ENCODE measurements around the gene SV2C.
"Not testable (repeated sequence)": the region's sequence is repeated elsewhere in the genome, so short reads cannot be mapped to it uniquely, and the experiment has no call there.

Gene SV2C

DNA sequence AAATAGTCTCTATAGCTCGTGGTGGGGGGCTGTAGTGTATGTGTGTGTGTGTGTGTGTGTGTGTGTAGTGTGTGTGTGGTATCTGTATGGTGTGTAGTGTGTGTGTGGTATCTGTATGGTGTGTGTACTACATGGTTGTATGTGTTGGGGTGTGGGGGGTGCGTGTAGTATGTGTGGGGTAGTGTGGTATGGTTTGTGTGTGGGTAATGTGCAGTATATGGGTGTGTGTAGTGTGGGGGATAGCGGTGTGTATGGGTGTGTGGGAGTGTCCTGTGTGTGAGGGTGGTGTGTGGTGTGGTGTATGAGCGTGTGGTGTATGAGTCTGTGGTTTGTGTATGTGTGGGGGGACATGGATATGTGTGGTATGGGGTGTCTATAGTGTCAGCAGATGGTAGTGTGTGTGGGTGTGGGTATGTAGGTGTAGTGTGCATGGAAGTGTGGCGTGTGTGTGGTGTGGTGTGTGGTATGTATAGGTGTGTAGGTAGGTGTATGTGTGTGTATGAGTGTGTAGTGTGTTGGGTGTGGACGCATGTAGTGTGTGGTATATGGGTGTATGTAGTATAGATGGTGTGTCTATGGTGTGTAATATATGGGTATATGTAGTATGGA lies 174.1 kb downstream of the SV2C start:
- no peak for DNase-seq

DNA sequence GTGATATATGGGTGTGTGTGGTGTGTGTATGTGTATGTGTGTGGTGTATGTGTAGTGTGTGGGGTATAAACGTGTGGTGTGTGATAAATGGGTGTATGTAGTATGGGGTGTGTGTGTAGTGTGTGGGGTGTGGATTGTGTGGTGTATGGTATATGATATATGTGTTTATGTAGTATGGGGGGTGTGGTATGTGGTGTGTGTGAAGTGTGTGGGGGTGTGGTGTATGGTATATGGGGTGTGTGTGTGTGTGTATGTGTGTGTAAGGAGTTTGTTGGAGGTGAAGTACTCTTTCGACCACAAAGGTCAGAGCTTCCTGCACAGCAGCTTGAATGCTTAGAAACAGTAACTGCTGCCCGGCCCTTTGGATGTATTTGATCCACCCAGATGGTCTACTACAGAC lies 174.7 kb downstream of the SV2C start:
- no peak for DNase-seq

DNA sequence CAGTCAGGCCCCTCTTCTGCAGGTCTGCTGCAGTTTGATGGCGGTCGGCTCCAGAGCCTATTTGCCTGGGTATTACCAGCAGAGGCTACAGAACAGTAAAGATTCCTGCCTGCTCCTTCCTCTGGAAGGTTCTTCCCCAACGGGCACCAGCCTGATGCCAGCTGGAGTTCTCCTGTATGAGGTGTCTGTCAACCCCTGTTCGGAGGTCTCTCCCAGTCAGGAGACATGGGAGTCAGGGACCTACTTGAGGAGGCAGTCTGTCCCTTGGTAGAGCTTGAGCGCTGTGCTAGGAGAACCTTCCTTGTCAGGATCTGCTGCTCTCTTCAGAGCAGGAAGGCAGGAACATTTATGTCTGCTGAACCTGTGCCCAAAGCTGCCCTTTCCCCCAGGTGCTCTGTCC lies 181.5 kb downstream of the SV2C start:
- no peak for DNase-seq

DNA sequence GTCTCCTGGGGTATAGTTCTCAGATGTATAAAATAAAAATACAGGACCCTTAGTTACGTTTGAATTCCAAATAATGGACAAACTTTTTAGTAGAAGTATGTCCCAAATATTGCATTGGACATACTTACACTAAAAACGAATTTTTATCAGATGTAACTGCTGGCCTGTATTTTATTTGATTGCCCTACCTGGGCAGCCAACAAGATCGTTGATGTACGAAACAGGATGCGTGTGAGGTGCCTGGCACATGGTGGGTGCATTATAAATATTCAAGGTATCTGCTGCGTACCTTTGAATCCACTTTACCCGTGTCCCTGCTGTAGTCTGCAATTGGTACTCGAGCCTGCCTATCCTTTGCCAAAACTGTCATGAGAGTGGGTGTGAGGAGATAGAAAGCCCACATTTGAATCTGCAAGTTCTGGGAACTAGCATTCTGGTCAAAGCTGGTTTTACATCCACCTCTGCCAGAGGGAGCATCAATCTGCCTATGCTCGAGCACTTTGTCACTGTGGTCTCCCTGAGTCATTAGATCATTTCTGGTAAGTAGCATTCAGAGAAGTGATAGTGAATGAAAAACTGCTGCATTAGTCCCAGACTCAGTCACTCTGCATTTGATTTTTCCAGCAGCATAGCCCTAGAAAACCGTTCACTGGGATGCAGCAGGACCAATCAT lies 186.2 kb downstream of the SV2C start:
- peak in 1 of 2 donors; percentile 53 for DNase-seq

DNA sequence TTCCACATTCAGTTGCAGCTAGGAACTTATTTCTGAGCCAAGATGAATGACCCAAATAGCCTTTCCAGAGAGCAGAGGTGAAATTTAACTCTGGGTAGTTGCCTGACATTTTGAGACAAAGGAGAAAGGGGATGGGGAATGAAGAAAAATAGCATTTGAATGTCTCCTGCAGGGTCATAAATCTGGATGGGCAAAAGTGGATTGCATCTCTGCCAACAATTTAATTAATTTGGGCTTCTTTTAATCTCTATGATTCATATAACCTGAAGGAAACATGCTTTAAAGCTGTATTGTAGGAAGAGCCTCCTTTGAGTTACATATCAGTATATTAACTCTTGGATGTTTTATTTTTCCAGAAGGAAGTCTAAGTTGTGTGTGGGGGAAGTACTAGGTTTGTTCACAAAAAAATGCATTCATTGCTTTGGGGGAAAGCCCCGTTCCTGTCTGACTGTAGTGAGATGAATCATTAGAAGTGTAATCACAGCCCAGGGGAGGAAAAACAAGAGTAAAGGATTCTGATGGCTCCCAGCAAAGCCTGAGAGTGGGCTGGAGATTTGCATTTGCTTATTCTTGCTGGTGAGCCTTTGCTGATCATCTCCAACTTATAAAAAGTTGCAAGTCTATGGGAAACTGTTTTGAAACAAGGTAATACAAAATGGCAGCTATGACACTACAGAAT lies 186.9 kb downstream of the SV2C start:
- DNase-seq, result peak in 1 of 2 donors; percentile 51

DNA sequence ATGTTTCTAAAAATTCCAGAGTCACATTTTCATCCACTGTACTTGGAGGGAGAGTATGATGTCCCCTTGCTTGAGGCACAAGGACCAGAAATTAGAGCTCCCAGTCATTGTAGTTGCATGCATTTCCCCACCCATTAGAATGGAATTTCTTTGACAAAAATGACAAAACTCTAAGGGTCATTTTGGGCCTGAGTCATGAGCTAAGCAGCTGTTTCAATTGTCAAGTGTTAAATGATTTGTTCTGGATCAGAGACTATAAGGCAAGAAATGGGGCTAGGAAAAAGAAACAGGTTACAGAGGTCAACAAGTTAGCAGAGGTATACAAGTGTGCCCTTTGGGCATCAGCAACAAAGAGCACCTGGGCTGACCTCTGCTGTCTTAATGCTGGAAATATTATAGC lies 188.7 kb downstream of the SV2C start:
- no peak for DNase-seq

DNA sequence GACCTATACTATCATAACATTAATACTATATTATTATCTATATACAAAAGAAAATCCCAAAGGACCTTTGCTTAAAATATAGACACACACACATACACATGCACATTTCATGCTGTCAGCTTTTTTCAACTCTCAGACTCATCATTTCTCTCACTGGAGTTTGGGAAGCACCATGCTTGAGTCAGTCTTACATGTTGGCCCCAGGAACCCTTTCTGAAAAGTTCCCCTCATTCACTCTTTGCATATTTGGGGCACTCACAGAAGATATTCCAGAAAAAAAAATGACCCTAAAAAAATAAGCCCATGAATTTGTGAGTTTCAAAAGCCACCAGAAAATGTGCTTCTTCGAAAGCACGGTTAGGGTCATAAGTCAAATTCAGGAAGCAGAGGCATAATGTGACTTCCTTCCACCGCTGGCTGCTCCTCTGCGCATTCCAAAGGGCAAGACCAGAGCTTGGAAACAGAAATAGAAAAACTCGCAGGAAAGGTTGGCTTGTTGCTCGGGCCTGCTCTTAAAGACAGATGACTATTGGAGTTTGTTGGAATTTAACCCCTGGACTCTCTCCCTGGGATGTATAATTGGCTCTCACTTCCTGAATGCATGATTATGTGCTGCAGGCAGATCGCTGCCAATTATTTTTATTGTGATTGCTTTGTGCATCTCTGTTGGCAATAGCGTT lies 190.2 kb downstream of the SV2C start:
- DNase-seq, result peak in 1 of 2 donors; percentile 39

DNA sequence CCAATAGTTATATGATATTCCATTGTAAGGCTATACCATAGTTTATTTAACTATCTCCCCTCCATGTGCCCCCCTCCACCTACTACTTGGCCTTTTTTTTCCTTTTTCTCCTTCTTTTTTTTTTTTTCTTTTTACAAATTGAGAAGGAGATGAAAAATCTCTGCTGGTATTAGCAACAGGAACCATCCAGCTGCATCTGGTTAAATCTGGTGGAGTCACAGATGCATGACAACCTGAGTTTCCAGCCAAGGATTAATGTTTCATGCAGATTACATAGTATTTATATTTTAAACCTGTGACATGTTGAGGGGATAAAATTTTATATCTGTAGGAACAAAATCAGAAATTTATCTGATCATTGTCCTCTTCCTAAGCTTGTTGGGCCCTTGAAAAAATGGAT lies 191.4 kb downstream of the SV2C start:
- no peak for DNase-seq

DNA sequence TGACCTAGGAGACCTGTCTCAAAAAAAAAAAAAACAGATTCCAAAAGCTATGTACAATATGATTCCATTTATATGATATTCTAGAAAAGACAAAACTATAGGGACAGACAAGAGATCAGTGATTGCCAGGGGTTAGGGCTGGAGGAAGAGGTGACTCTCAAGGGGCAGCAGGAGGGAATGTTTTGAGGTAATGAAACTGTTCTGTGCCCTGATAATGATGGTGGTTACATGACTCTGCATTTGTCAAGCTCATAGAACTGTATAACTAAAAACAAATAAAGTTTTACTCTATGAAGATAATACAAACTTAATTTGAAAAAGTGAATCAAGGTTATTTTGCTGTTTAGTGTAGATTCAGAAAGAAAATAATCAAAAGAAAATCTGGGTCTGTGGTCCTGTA lies 194.6 kb downstream of the SV2C start:
- DNase-seq, result no peak

DNA sequence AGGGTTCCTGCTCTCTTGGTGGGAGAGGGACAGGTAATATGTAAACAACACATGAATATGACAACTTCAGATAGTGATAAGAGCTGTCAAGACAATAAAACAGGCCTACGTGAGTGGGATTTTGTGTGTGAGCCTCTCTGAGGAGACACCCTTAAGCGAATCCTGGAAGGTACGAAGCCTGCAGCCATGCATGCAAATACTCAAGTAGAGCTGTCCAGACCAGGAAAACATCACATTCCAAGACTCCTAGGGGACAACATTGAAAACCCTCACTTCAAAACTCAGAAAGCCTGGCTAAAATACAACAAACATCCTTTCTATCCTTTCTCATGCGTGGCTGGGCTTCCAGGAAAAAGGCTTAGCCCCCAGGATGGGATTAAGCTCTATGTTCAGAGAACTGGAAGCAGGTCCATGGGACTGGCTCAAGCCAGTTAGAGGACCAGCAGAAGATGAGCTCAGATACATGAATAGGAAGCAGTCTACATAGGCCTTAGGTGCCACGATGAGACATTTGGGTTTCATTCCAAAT lies 195.1 kb downstream of the SV2C start:
- DNase-seq, result no peak

DNA sequence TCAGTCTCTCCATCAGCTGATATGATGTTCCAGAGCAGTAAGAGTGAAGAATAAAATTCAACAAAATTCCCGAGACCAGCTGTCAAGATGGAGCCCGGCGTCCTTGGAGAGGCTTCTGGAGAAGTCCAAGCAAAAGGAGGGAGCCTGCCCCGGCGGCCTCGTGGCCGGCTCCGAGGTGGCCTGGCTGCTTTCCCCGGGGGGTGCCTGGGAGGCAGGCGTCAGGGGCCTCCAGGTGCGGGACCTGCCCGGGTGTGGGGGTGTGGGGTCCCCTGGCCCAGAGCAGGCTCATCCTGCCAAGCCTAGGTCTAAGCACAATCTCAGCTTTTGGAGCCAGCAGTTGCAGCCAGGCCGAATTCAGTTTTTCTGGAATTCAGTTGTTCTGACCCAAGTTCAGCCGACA lies 197.3 kb downstream of the SV2C start:
- no peak for DNase-seq

DNA sequence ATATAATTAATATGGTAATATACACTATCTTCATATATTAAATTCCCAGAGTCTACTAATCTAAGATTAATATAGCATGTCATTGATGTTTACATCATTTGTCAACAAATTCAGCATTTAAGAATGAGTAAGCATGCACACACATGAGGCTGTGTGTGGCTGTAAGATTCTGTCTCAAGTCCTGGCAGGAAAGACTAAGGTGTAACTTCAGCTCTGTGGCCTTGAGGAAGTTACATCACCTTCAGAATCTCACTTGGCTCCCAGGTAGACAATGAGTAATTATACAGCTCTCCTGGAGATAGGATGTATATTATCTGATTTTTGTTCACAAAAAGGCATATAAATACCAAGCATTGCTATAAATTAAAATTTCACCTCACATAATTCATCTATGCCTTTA lies 200.5 kb downstream of the SV2C start:
- DNase-seq, result no peak

DNA sequence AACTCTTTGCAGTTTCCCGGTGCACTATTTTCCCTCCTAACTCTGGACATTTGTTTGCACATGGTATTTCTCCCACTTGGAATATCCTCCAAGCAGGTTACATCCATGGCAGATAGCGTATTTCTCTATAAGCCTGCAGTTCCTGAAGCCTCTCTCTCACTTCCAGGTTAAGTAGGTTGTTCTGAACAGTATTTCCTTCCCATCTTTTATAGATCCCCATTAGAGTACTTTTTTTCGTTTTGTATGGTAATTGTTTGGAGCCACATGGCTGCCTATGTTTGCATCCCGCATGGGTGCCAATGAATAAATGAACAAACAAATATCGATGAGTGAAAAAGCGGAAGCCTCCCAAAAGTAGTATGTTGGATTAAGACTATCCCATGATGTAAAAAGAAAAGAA lies 206.5 kb downstream of the SV2C start:
- DNase-seq, result no peak

DNA sequence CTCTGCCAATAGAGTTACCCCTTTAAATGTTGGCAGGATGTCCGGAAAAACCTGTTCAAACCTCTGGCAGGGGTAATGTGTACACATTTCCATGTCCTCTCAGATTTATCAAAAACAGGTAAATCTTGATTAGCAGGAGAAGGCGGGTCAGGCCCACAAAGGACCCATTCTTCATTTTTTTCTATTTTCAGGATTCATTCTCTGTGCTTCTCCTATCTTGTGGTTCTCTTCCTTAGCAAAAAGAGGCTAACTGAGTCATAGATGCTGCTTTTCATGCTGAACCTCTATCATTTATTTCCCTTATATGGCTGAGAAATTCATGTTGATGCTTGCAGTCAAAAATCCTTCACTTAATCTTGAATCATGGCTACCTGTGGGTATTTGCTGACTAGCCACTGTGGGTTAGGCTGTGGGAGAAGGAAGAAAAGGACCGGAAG lies 207.2 kb downstream of the SV2C start:
- DNase-seq, result no peak

DNA sequence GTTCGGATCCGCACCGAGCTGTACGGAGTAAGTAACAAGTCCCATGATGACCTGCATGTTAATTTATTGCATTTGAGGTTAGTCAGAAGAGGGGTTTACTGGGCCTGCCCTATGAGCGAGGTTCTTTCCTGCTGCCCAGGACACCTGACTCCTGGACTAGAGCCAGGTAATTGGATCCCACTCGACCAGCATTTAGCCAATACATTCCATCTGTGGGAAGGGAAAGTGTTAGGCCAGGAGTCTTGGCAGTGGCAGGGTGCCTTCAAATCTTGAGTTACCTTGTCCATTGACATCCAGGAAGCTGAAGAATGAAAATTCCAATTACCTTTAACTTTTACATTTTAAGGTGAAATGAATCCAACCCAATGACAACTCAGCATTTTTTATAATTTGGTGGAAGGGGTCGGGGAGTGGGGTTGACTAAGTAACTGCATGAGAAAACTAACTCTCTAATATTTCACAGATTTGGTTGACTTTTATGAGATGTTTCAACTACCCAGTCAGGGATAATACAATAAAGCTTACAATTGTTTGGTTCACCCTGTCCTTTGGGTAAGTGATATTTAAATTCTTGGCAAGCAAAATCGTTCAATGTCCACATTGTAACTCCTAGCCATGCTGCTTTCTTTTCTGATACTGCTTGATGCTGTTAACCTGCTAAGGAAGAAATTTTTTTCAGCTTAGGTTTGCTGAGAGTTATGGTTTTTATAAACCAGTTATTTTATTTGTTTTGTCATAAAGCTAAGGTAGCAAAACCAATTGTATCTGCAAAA lies 208.3 kb downstream of the SV2C start:
- DNase-seq, result no peak

DNA sequence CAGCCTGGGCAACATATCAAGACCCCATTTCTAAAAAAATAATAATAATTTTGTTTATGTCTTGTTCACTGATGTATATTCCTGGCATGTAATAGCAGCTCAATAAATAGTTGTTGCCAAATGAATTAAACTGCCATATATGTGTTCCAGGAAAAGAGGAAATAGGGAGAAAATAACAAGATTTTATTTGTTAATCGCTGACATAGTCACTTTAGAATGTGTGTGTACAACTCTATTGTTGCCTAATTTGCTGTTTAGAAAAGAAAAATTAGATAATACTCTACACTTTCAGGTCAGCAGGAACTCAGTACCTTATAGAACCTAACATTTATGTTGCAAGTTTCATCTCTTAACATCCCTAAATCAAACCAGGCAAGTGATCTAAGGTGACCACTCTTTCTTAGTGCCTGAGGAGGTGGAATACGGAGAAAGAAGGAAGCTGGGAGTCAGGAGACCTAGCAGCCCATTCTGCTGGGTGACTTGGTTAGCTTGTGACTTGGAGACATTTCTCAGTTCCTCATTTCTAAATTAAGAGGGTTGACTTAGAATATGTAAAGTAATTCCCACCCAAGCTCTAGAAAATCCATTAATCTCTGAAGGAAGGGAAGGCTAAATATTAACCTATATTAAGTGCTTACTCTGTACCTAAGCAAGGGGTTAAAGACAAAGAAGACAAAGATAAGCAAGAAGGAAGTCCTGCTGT lies 209.6 kb downstream of the SV2C start:
- peak in 1 of 2 donors; percentile 85 for DNase-seq

DNA sequence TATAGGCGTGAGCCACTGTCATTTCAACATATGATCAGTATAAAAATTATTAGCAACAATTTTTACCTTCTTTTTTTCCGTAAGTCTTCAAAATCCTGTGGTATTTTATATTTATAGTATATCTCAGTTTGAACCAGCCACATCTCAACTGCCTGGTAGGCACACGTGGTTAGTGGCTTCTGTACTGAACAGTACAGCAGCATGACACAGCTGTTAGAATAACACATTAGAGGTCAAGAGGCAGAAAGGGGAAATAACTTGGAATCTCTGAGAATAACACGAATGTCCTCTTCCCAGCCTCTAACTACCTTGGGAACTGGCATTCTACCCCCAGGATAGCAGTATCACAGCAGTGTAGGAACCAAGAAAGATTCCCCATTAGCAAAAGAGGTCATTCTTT lies 211.4 kb downstream of the SV2C start:
- DNase-seq, result peak in 1 of 2 donors; percentile 55

DNA sequence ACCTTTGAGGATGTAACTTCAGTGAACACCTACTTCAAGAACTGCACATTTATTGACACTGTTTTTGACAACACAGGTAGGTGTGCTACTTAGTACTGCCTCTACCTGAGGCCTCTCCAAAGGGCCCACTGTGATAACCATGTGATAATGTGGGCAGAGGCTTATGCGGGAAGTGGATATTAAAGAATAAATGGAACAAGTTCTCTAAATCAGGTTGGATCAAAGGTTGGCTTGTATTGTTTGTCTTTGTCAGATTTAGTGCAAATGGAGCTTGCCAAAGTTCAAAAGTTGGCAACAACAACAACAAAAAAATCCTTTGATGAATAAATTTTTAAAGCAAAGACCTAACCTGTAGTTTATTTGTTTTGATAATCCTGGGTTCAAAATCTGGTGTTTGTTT lies 215.7 kb downstream of the SV2C start:
- DNase-seq, result no peak

DNA sequence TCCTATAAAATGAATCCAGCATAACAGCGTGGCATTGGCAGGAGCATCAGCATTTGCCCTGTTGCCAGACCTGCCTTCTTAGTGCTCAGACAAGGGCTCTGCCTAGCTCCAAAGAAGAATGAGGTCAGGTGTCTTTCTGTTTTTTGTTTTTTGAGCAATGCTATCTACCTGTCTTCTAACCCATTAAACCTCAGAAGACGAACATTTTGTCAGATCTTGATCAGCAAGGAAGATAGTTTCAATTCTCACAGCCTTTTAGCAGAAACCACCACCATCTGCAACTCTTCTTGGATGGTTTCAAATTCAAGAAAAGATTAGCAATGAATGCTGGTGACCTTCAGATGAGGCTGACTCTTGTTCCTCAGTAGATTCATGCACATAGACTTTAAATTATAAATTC lies 216.4 kb downstream of the SV2C start:
- no peak for DNase-seq

DNA sequence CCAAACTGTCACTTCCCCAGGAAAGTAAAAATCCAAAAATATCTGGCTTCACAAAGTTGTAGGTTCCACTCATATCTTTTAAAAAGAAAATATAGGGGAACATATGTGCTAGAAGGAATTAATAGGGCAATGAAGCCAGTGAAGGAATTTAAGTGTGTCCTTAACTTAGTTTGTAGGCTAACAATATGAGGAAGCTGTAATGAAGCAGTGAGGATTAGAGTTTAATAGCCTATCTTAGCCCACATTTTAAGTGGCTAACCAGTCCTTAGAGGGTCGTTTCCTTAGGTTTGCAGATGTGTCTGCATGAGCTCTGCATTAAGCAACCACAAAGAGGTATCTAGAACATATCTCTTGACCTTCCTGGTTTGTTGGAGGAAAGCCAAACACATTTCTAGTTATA lies 218.7 kb downstream of the SV2C start:
- not testable (repeated sequence) for DNase-seq

DNA sequence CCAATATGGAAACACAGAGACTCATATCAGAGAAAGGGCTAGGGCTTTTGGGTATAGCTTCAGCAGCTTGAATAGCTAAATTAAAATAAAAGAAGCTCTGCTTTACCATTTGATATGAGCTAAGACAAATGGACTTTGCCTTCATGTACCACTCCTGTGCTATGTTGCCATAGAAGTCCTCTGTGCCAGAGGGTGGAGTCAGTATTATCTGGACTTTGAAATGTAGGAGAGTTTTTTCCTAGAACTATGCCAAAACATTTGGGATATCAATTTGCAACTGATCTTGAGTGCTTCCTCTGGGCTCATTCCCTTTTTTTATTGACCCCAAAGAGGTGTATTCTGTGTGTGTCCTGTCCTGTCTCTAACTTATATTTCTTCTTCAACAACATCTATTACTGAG lies 219.5 kb downstream of the SV2C start:
- DNase-seq, result not testable (repeated sequence)

DNA sequence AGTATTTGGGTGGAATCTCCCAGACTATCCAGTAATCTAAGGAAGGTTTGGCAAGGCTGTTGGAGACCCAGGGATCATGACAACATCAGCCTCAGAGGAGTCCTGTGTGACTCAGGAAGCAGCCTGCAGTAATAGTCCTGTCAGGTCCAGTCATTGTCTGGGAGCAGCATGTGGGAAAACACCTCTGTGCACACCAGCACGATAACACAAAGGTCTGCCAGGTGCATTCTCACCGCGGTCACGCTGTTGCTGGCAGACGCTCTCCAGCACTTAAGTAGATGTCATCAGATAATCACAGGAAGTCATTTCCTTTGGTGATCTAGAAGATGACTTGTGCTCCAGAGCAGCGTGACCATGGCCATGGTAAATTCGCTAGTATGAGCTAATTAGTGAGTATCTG lies 220.7 kb downstream of the SV2C start:
- no peak for DNase-seq

All from bone marrow (tissue), 2 donors.